CD4-positive, CD25-positive, alpha-beta regulatory T cell (primary cell): ENCODE data around the gene TEAD3. TPM values are rescaled to one million over a fixed set of nuclear protein-coding genes. Genes with fewer than 3 reads are reported as not detected.
A peak's percentile ranks its signal among the peaks of the same experiment; 100 is the strongest.

ENCODE experiments used
- ATAC-seq, 2 donors: fragments of 150-1000 bp; cut with Tn5 transposase; one replicate each; pipeline ENCODE4 v1.10.0; 2021; ENCODE audit warnings: low read depth in 2 of 2, moderate number of reproducible peaks in 2 of 2, moderate library complexity in 1 of 2
- DNase-seq, 3 donors: peaks; one replicate each; pipeline versions ENCODE4 v3.0.0 to v3.0.0-alpha.2; 2012 to 2022; ENCODE audit warnings: mixed read lengths in 1 of 3
- H3K27ac ChIP-seq: one replicate; pipeline ENCODE4 v1.7.0; 2013; ENCODE audit warnings: mild to moderate bottlenecking, low read length; ENCODE audit not compliant: insufficient read depth, poor library complexity, severe bottlenecking
- H3K27me3 ChIP-seq: one replicate; pipeline ENCODE4 v1.7.0; 2013; ENCODE audit warnings: low read length; ENCODE audit not compliant: control insufficient read depth, insufficient read depth
- H3K36me3 ChIP-seq: one replicate; pipeline ENCODE4 v1.7.0; 2013; ENCODE audit warnings: mild to moderate bottlenecking, low read length, moderate library complexity; ENCODE audit not compliant: control insufficient read depth, insufficient read depth
- H3K4me1 ChIP-seq: 2 replicates; pipeline ENCODE4 v1.7.0; 2013; ENCODE audit warnings: mild to moderate bottlenecking, low read length; ENCODE audit not compliant: insufficient read depth, control insufficient read depth, poor library complexity, severe bottlenecking
- H3K4me3 ChIP-seq: one replicate; pipeline ENCODE4 v1.7.0; 2013; ENCODE audit warnings: low read depth, mild to moderate bottlenecking, low read length, moderate library complexity
- H3K9me3 ChIP-seq, 2 experiments: 1 replicate in 1 of 2; 2 replicates in 1 of 2; pipeline ENCODE4 v1.7.0; 2013; ENCODE audit warnings: low read length in 2 of 2, mild to moderate bottlenecking in 1 of 2, moderate library complexity in 1 of 2; ENCODE audit not compliant: control insufficient read depth in 2 of 2
- H3K27ac Mint-ChIP-seq, 3 donors: one replicate each; pipeline ENCODE4 v1.8.0; 2020 to 2022; ENCODE audit warnings: mild to moderate bottlenecking in 3 of 3, mixed read lengths in 3 of 3, moderate library complexity in 2 of 3
- H3K27me3 Mint-ChIP-seq: one replicate; pipeline ENCODE4 v1.8.0; 2022; ENCODE audit warnings: mild to moderate bottlenecking, mixed read lengths
- H3K36me3 Mint-ChIP-seq: one replicate; pipeline ENCODE4 v1.8.0; 2020; ENCODE audit warnings: mixed read lengths
- H3K4me1 Mint-ChIP-seq, 4 donors: one replicate each; pipeline ENCODE4 v1.8.0; 2020 to 2022; ENCODE audit warnings: mixed read lengths in 4 of 4, mild to moderate bottlenecking in 1 of 4
- H3K4me3 Mint-ChIP-seq, 4 donors: one replicate each; pipeline ENCODE4 v1.8.0; 2020 to 2022; ENCODE audit warnings: mild to moderate bottlenecking in 4 of 4, mixed read lengths in 4 of 4, moderate library complexity in 3 of 4
- H3K9me3 Mint-ChIP-seq, 7 donors: one replicate each; pipeline ENCODE4 v1.8.0; 2020 to 2022; ENCODE audit warnings: mixed read lengths in 7 of 7, mild to moderate bottlenecking in 3 of 7, moderate library complexity in 2 of 7
- polyA plus RNA-seq, 4 donors: library from polyadenylated mRNA; unstranded; fragments of 300-500 nt; fragmentation: Illumina TruSeq; gene quantifications; one replicate each; pipeline ENCODE4 v1.2.3, GENCODE V29; 2021
- total RNA-seq: library from RNA; stranded (reverse); gene quantifications from one replicate; pipeline ENCODE4 v1.2.3, GENCODE V29; 2022

Gene TEAD3
- total and polyA plus RNA-seq, 5 donors from 2014 or later: 0.18 to 0.24 (median 0.20) TPM; not detected in 2

DNA sequence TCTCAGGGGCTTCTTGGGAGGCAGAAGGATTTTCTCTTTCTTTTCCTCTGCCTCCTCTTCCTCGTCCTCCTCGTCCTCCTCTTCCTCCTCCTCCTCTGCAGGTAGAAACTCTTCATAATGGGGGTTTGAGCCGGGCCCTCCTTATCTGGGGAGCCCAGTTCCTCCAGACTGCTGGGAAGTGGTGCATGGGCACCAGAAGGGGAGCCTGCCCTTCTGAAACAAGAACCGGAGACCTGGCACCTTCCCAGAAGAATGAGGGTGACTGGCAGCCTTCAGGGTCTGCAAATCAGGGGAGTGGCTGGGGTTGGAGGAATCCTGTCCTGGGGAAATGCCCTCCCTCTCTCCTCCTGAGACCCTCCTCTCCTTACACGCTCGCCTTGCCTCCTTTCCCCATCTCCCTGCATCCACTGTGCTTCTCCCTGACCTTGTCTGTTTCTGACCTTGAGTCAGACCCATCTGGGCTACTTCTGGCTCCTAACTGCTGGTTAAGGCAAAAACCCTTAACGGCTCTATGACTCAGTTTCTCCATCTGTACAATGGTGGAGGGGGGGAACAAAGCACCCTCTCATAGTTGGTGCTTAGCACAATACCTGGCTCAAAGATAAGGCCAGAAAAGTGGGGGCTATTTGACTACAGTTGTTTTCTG lies 14.2 kb upstream of the TEAD3 start:
- peaks cover 4% of the 10 kb centered on the region for H3K4me1 ChIP-seq
- no peaks in the 10 kb centered on the region for H3K36me3 Mint-ChIP-seq
- H3K27ac Mint-ChIP-seq: no peak overlapping the region
- no peak overlapping the region for H3K4me3 Mint-ChIP-seq
- H3K27ac ChIP-seq: no peak overlapping the region
- H3K36me3 ChIP-seq: no peaks in the 10 kb centered on the region
- no peaks in the 10 kb centered on the region for H3K9me3 Mint-ChIP-seq
- H3K4me3 ChIP-seq: no peak overlapping the region
- peaks cover 8% of the 10 kb centered on the region for H3K27me3 ChIP-seq
- no peaks in the 10 kb centered on the region for H3K9me3 ChIP-seq
- DNase-seq (no peak), ATAC-seq (no peak)
- H3K27me3 Mint-ChIP-seq: peaks cover 24% of the 10 kb centered on the region
- H3K4me1 Mint-ChIP-seq: peaks cover 0 to 5% (median under 1%) of the 10 kb centered on the region in 4 donors

DNA sequence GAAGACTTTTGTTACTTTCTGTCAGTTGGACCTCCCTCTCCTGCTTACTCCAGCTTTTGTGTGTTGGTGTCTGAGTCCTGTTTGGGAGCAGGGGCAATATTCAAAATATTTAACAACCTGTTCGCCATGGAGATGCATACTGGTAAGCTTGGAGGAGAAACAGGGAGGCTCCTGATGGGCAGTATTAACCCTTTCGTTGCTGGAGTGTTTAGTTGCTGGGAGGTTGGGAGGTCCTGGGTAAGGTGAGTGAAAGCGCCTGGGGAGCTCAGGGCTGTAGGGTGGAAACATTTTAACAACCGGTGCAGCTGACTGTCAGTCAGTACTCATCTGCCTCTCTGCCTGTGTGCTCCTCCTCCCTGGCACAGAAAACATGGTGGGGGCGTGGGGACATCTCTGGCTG lies 11.7 kb upstream of the TEAD3 start:
- Histone ChIP-seq H3K9me3 (no peaks in the 10 kb centered on the region), H3K4me1 (peaks cover 4% of the 10 kb centered on the region), H3K4me3 (no peak overlapping the region), H3K36me3 (no peaks in the 10 kb centered on the region), H3K27me3 (peaks cover 8% of the 10 kb centered on the region), H3K27ac (no peak overlapping the region)
- Mint-ChIP-seq H3K27me3 (peaks cover 29% of the 10 kb centered on the region), H3K9me3 (no peaks in the 10 kb centered on the region), H3K27ac (no peak overlapping the region), H3K4me3 (peak overlapping the region in 1 of 4 donors; percentile 32), H3K36me3 (no peaks in the 10 kb centered on the region), H3K4me1 (peaks cover 0 to 2% (median 0%) of the 10 kb centered on the region in 4 donors)
- ATAC-seq (no peak), DNase-seq (no peak)

DNA sequence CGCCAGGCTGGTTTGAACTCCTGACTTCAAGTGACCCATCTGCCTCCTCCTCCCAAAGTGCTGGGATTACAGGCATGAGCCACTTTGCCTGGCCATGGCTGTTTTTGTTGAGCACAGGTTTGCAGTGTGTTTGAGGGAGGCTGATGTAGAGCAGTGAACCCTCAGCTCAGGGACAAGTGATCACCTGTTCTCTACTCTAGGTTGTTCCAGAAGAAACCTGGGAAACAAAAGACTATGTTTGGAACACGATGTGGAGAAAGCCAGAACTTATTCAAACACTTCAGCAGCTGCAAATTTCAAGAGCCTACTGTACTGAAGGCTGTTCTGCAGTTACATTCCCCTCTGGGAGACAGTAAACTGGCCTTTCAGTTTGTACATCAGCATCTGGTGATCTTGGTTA lies 11.1 kb upstream of the TEAD3 start:
- peaks cover 8% of the 10 kb centered on the region for H3K27me3 ChIP-seq
- H3K9me3 Mint-ChIP-seq: no peaks in the 10 kb centered on the region

DNA sequence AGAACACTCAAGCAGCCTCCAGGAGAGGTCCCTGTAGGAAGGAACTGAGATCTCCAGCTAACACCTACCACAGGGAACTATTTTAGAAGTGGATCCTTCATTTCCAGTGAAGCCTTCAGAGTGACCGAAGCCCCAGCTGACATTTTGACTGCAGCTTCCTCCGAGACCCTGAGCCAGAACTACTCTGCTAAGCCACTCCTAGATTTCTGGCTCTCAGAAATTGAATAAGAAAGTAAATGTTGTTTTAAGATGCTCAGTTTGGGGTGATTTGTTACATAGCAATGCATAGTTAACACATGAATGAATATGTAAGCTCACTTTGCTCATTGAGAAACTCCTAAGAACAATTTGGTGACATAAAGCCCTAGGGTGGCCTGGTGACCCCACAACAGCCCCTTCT lies 10.3 kb upstream of the TEAD3 start:
- DNase-seq (no peak), ATAC-seq (no peak)
- H3K4me1 Mint-ChIP-seq: peaks cover 0 to 2% (median 0%) of the 10 kb centered on the region in 4 donors
- no peak overlapping the region for H3K27ac Mint-ChIP-seq
- no peaks in the 10 kb centered on the region for H3K9me3 ChIP-seq
- H3K36me3 ChIP-seq: no peaks in the 10 kb centered on the region
- H3K36me3 Mint-ChIP-seq: no peaks in the 10 kb centered on the region
- H3K27me3 ChIP-seq: peaks cover 8% of the 10 kb centered on the region
- no peaks in the 10 kb centered on the region for H3K9me3 Mint-ChIP-seq
- no peak overlapping the region for H3K4me3 ChIP-seq
- H3K27ac ChIP-seq: no peak overlapping the region
- peaks cover 4% of the 10 kb centered on the region for H3K4me1 ChIP-seq
- H3K4me3 Mint-ChIP-seq: no peak overlapping the region
- peaks cover 37% of the 10 kb centered on the region for H3K27me3 Mint-ChIP-seq

More for the DNA sequence above, 11.1 kb upstream of the TEAD3 start:
- Mint-ChIP-seq H3K27ac (no peak overlapping the region), H3K4me3 (no peak overlapping the region), H3K36me3 (no peaks in the 10 kb centered on the region), H3K27me3 (peaks cover 34% of the 10 kb centered on the region), H3K4me1 (peaks cover 0 to 2% (median 0%) of the 10 kb centered on the region in 4 donors)
- Histone ChIP-seq H3K4me1 (peaks cover 4% of the 10 kb centered on the region), H3K9me3 (no peaks in the 10 kb centered on the region), H3K4me3 (no peak overlapping the region), H3K27ac (no peak overlapping the region), H3K36me3 (no peaks in the 10 kb centered on the region)
- no peak for ATAC-seq
- no peak for DNase-seq

DNA sequence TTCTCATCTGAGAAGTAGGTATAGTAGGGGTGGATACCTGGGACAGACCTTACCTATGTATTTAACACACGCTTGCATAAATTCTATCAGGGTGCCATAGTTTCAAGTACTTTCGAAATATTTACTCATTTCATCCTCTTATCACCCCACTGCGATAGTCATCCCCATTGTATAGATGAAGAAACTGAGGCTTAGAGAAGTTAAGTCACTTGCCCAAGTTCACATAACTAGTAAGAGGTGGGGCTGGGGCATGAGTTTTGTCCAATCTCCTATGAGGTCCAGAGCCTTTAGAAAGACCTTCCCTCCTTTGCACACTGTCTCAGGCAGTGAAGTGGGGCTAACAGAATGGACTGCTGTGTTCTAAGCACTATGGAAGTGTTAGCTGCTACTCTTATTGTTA lies 9.7 kb upstream of the TEAD3 start:
- DNase-seq: no peak
- Mint-ChIP-seq H3K9me3 (no peaks in the 10 kb centered on the region), H3K4me3 (no peak overlapping the region), H3K27ac (no peak overlapping the region), H3K36me3 (no peaks in the 10 kb centered on the region), H3K27me3 (peaks cover 36% of the 10 kb centered on the region), H3K4me1 (peaks cover 0 to 2% (median 0%) of the 10 kb centered on the region in 4 donors)
- H3K4me1 ChIP-seq: peaks cover 2% of the 10 kb centered on the region
- no peaks in the 10 kb centered on the region for H3K9me3 ChIP-seq
- no peaks in the 10 kb centered on the region for H3K36me3 ChIP-seq
- H3K27ac ChIP-seq: no peak overlapping the region
- H3K27me3 ChIP-seq: peaks cover 8% of the 10 kb centered on the region
- H3K4me3 ChIP-seq: no peak overlapping the region
- no peak for ATAC-seq

DNA sequence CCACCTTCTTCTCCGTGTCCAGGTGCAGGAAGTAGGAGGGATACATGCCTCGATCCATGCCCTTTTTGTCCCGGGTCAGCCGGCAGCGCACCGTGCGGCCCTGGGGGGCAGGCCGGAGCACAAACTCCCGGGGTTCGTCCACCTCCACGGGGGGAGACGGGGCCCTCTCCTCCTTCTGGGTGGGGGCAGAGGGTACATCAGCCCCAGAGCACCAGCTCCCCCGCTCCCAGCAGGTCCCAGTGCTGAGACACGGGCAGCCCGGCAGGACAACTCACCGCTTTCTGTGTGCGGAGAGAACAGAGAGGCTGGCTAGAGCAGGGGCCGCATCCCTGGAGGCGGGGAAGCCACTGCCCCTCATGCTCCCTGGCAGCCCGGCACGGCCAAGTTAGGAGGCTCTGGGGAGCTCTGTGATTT lies 9.1 kb upstream of the TEAD3 start:
- H3K4me1 ChIP-seq: no peaks in the 10 kb centered on the region
- no peaks in the 10 kb centered on the region for H3K9me3 Mint-ChIP-seq
- no peak overlapping the region for H3K4me3 ChIP-seq
- H3K36me3 Mint-ChIP-seq: no peaks in the 10 kb centered on the region
- peaks cover 34% of the 10 kb centered on the region for H3K27me3 Mint-ChIP-seq
- no peaks in the 10 kb centered on the region for H3K36me3 ChIP-seq
- H3K9me3 ChIP-seq: no peaks in the 10 kb centered on the region
- H3K27me3 ChIP-seq: peaks cover 5% of the 10 kb centered on the region
- no peak overlapping the region for H3K27ac Mint-ChIP-seq
- no peaks in the 10 kb centered on the region for H3K4me1 Mint-ChIP-seq
- no peak for DNase-seq
- ATAC-seq: no peak
- no peak overlapping the region for H3K4me3 Mint-ChIP-seq
- no peak overlapping the region for H3K27ac ChIP-seq

DNA sequence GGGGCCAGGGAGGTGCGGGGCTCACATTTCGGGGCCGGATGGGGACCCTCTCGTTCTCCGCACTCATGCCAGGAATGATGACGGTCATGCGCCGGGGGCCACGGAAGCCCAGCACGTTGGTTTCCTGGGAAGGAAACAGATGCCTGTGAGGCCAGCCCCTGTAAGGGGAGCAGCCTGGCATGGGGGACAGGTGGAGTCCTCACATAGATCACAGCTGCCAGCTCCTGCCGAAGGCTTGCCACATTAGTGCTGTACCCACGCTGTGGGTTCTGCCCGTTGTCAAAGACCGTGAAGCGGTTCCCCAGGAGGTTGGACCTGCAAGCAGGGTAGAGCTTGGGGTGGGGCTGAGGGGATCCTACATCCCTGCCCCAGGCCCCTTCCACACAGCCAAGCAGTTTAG lies 6.7 kb upstream of the TEAD3 start:
- Histone ChIP-seq H3K4me1 (no peaks in the 10 kb centered on the region), H3K9me3 (no peaks in the 10 kb centered on the region), H3K4me3 (no peak overlapping the region), H3K36me3 (no peaks in the 10 kb centered on the region), H3K27me3 (peaks cover 10% of the 10 kb centered on the region), H3K27ac (no peak overlapping the region)
- no peak overlapping the region for H3K4me3 Mint-ChIP-seq
- H3K4me1 Mint-ChIP-seq: peaks cover 0 to 4% (median 3%) of the 10 kb centered on the region in 4 donors
- no peaks in the 10 kb centered on the region for H3K36me3 Mint-ChIP-seq
- H3K27ac Mint-ChIP-seq: no peak overlapping the region
- no peak for ATAC-seq
- H3K9me3 Mint-ChIP-seq: peaks cover 0 to under 1% (median 0%) of the 10 kb centered on the region in 7 donors
- H3K27me3 Mint-ChIP-seq: peaks cover 40% of the 10 kb centered on the region
- DNase-seq: no peak

DNA sequence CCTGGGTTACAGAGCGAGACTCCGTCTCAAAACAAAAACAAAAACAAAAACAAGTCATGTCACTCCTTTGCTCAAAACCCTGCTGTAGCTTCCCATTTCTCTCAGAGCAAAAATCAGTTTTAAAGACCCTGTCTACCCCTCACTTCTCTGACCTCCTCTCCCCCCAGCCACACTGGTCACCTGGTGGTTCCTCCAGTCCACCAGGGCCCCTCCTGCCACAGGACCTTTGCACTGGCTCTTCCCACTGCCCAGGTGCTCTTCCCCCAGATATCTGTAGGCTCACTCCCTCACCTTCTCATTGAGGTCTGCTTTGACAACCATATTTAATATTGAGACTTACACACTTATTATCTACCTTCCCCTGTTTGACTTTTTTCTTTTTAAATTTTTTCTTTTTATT lies 4.9 kb upstream of the TEAD3 start:
- no peak overlapping the region for H3K4me3 Mint-ChIP-seq
- peaks cover 38% of the 10 kb centered on the region for H3K27me3 Mint-ChIP-seq
- ATAC-seq: no peak
- no peak overlapping the region for H3K27ac ChIP-seq
- H3K36me3 ChIP-seq: no peaks in the 10 kb centered on the region
- peaks cover 11% of the 10 kb centered on the region for H3K4me1 ChIP-seq
- H3K4me3 ChIP-seq: no peak overlapping the region
- DNase-seq: no peak
- no peaks in the 10 kb centered on the region for H3K36me3 Mint-ChIP-seq
- peaks cover 8% of the 10 kb centered on the region for H3K27me3 ChIP-seq
- H3K9me3 ChIP-seq: no peaks in the 10 kb centered on the region
- H3K9me3 Mint-ChIP-seq: peaks cover 0 to 2% (median 0%) of the 10 kb centered on the region in 7 donors
- H3K27ac Mint-ChIP-seq: peak overlapping the region in 1 of 3 donors; percentile 71
- peaks cover 0 to 7% (median 4%) of the 10 kb centered on the region in 4 donors for H3K4me1 Mint-ChIP-seq
